B cell (primary cell): Measurements from ENCODE around the gene TMEM94. TPM values are rescaled to one million over a fixed set of nuclear protein-coding genes. Genes with fewer than 3 reads are reported as not detected.

Experiments
- ATAC-seq: fragments of 200-7000 bp; cut with Tn5 transposase; one replicate; pipeline ENCODE4 v1.10.0; 2021; ENCODE audit warnings: low read depth, mild to moderate bottlenecking, moderate number of reproducible peaks, moderate library complexity
- CTCF ChIA-PET: fragments of 350-600 bp; sonication (Branson Sonifier 250); formaldehyde crosslinking; loops from one replicate; lab custom pipeline; 2021; ENCODE audit warnings: antibody characterized with exemption, inconsistent platforms; lab: Charles Lee
- POLR2A ChIA-PET: fragments of 350-600 bp; sonication (Branson Sonifier 250); formaldehyde crosslinking; loops from one replicate; lab custom pipeline; 2021; ENCODE audit warnings: antibody characterized with exemption; lab: Charles Lee
- DNase-seq: peaks from one replicate; pipeline ENCODE4 v3.0.0; 2013
- H2AFZ ChIP-seq: 2 replicates; pipeline ENCODE4 v1.6.1; 2012; ENCODE audit warnings: mild to moderate bottlenecking, low read depth, low read length; ENCODE audit not compliant: insufficient read depth, poor library complexity, severe bottlenecking
- H3K27ac ChIP-seq, 2 donors: 1 replicate in 1 of 2; 2 replicates in 1 of 2; pipeline ENCODE4 v1.5.1; 2012 to 2013; ENCODE audit warnings: low read length in 2 of 2, mild to moderate bottlenecking in 2 of 2, moderate library complexity in 1 of 2
- H3K27me3 ChIP-seq, 4 experiments: fragments of 200-600 bp in 1 of 4; sonication (generic) in 1 of 4; replicated peaks in 1 of 4; 1 replicate in 2 of 4; 2 replicates in 2 of 4; pipeline versions ENCODE4 v1.6.1 to v1.7.0; 2013 to 2016; ENCODE audit warnings: low read length in 3 of 4, mild to moderate bottlenecking in 2 of 4, mixed read lengths in 1 of 4, moderate library complexity in 1 of 4; ENCODE audit not compliant: insufficient read depth in 4 of 4, control insufficient read depth in 3 of 4; ENCODE audit errors: control extremely low read depth in 1 of 4
- H3K36me3 ChIP-seq, 2 experiments: replicated peaks in 1 of 2; 1 replicate in 1 of 2; 2 replicates in 1 of 2; pipeline versions ENCODE4 v1.6.1 to v1.7.1; 2013; ENCODE audit warnings: low read length in 1 of 2; ENCODE audit not compliant: insufficient read depth in 2 of 2, control insufficient read depth in 1 of 2; ENCODE audit errors: control extremely low read depth in 1 of 2, extremely low read depth in 1 of 2
- H3K4me1 ChIP-seq, 2 donors: fragments of 200-600 bp in 1 of 2; sonication (generic) in 1 of 2; 1 replicate in 1 of 2; 2 replicates in 1 of 2; pipeline versions ENCODE4 v1.5.1 to v1.6.1; 2013 to 2017; ENCODE audit warnings: low read length in 2 of 2; ENCODE audit not compliant: control insufficient read depth in 2 of 2, insufficient read depth in 2 of 2
- H3K4me2 ChIP-seq: replicated peaks from 2 replicates; pipeline ENCODE3; 2012; ENCODE audit warnings: mild to moderate bottlenecking, low read depth, low read length; ENCODE audit not compliant: poor library complexity, severe bottlenecking
- H3K4me3 ChIP-seq, 5 experiments: fragments of 200-600 bp in 1 of 5; sonication (generic) in 1 of 5; 1 replicate in 3 of 5; 2 replicates in 2 of 5; pipeline versions ENCODE4 v1.5.1 to v1.7.0; 2011 to 2016; ENCODE audit warnings: low read length in 4 of 5, mild to moderate bottlenecking in 4 of 5, low read depth in 2 of 5, control low read depth in 1 of 5, moderate library complexity in 1 of 5; ENCODE audit not compliant: insufficient read depth in 1 of 5; ENCODE audit errors: control extremely low read depth in 1 of 5, extremely low read depth in 1 of 5
- H3K79me2 ChIP-seq: fragments of 200-600 bp; sonication (generic); one replicate; pipeline ENCODE4 v1.6.0; 2016; ENCODE audit warnings: low read length; ENCODE audit not compliant: control insufficient read depth, insufficient read depth
- H3K9ac ChIP-seq: fragments of 200-600 bp; sonication (generic); 2 replicates; pipeline ENCODE4 v1.6.1; 2017; ENCODE audit warnings: mild to moderate bottlenecking, low read length, moderate library complexity
- H3K9me3 ChIP-seq, 3 donors: one replicate each; pipeline versions ENCODE4 v1.6.1 to v1.7.1; 2013; ENCODE audit warnings: low read length in 2 of 3; ENCODE audit not compliant: control insufficient read depth in 2 of 3, insufficient read depth in 1 of 3; ENCODE audit errors: control extremely low read depth in 1 of 3
- H4K20me1 ChIP-seq: 2 replicates; pipeline ENCODE4 v1.6.0; 2012; ENCODE audit warnings: mild to moderate bottlenecking, low read length; ENCODE audit not compliant: insufficient read depth, control insufficient read depth, poor library complexity, severe bottlenecking
- H3K27ac Mint-ChIP-seq: one replicate; pipeline ENCODE4 v1.8.0; 2021; ENCODE audit warnings: mixed read lengths
- H3K27me3 Mint-ChIP-seq: one replicate; pipeline ENCODE4 v1.8.0; 2021; ENCODE audit warnings: mixed read lengths
- H3K4me1 Mint-ChIP-seq: one replicate; pipeline ENCODE4 v1.8.0; 2021; ENCODE audit warnings: mixed read lengths
- H3K4me3 Mint-ChIP-seq: one replicate; pipeline ENCODE4 v1.8.0; 2021; ENCODE audit warnings: mixed read lengths
- H3K9me3 Mint-ChIP-seq: one replicate; pipeline ENCODE4 v1.8.0; 2022; ENCODE audit warnings: mixed read lengths; ENCODE audit not compliant: insufficient read depth
- CTCF ChIP-seq: fragments of 200-600 bp; IDR thresholded peaks from one replicate; pipeline ENCODE4 v1.8.0; 2022; ENCODE audit warnings: antibody characterized with exemption, mild to moderate bottlenecking
- EZH2 ChIP-seq: IDR thresholded peaks from 2 replicates; pipeline ENCODE4 v1.6.1; 2012; ENCODE audit warnings: borderline replicate concordance, low read depth, mild to moderate bottlenecking, moderate library complexity, low read length; ENCODE audit not compliant: insufficient read depth, poor library complexity, severe bottlenecking
- WGBS: methylation state at CpG from one replicate; pipeline ENCODE4 v1.1.5; 2013; ENCODE audit warnings: missing lambda C conversion rate; ENCODE audit not compliant: insufficient coverage; 5-methylcytosine and 5-hydroxymethylcytosine counted together
- intact Hi-C: fragments of 100-400 bp; cut with micrococcal nuclease; formaldehyde crosslinking; loops from one replicate; pipeline ENCODE4 v1.10.0; 2022
- polyA plus RNA-seq: library from polyadenylated mRNA; depleted of rRNA; stranded (reverse); fragments of >200 nt; gene quantifications from 2 replicates; pipeline ENCODE4 v1.2.3, GENCODE V29; 2012
- total RNA-seq, 2 donors: library from RNA; stranded (reverse); fragments of 120-200 nt in 1 of 2; gene quantifications; 1 replicate in 1 of 2; 2 replicates in 1 of 2; pipeline versions ENCODE4 v1.2.3 to v1.2.4, GENCODE V29; 2013 to 2022

TMEM94 gene
- total and polyA plus RNA-seq, 2 donors (not counting 1 experiment from before 2014, with no cell fraction given) = 139 to 158 TPM

- Histone ChIP-seq H3K79me2 (peaks cover 17% of the 10 kb centered on the region), H3K36me3 (no peaks in the 10 kb centered on the region), H3K4me2 (peak overlapping the region; percentile 98), H4K20me1 (peaks cover 7% of the 10 kb centered on the region), H3K9ac (peak overlapping the region; percentile 88), H2AFZ (peak overlapping the region; percentile 95), H3K9me3 (no peaks in the 10 kb centered on the region), H3K27ac (no peak overlapping the region), H3K4me1 (peaks cover 15 to 18% of the 10 kb centered on the region in 2 donors), H3K4me3 (peak overlapping the region in 4 of 5 experiments; percentile 72 to 80 (median 77)), H3K27me3 (peaks cover 0 to 7% (median 0%) of the 10 kb centered on the region in 4 experiments)
- CTCF ChIA-PET = interaction anchor here (0.7 to 2.2 kb wide), 7 partner anchors 8 to 97 kb away, joined by 3 to 24 read pairs (median 6); partner anchors contain the start of gene TSEN54
- 34% methylated on average over 23 of the region's 24 CpGs for WGBS
- Mint-ChIP-seq H3K4me3 (peak overlapping the region; percentile 78), H3K4me1 (peaks cover 14% of the 10 kb centered on the region), H3K27ac (no peak overlapping the region), H3K9me3 (no peaks in the 10 kb centered on the region), H3K27me3 (no peaks in the 10 kb centered on the region)
- POLR2A ChIA-PET = interaction anchor here (0.6 to 1.6 kb wide), 4 partner anchors 8 to 92 kb away, joined by 3 to 22 read pairs (median 4); partner anchors contain the start of gene TSEN54
- intact Hi-C loops = loop anchor here (2.0 kb wide), 2 partner anchors 68 to 98 kb away; partner anchors contain the start of gene TMEM94
- ATAC-seq (no peak), DNase-seq (no peak)
- TF ChIP-seq EZH2 = no peak
- TF ChIP-seq CTCF = no peak
Measured at GRCh38 chr17:75524269-75524969, 68.0 kb downstream of the TMEM94 start.
